ENCODE measurements around the gene TMEM222.

The TMEM222 gene

GRCh38 chr1:27364696-27365371, 42.9 kb downstream of the TMEM222 start:
- peaks cover 50 to 57% of the 10 kb centered on the region in 2 donors for H3K4me1 Mint-ChIP-seq
- DNase-seq: no peak
- H3K27me3 Mint-ChIP-seq: no peaks in the 10 kb centered on the region
- ATAC-seq (replicated peaks): no peak
- no peak overlapping the region for H3K27ac Mint-ChIP-seq
- no peaks in the 10 kb centered on the region for H3K36me3 Mint-ChIP-seq
- no peaks in the 10 kb centered on the region for H3K9me3 Mint-ChIP-seq
- peak overlapping the region; percentile 84 for H3K4me3 Mint-ChIP-seq

- Mint-ChIP-seq H3K27ac (peak overlapping the region; percentile 53), H3K36me3 (no peaks in the 10 kb centered on the region)
These were observed 43.6 kb downstream of the TMEM222 start for GRCh38 chr1:27365372-27366112.

GRCh38 chr1:27366113-27366410, 44.1 kb downstream of the TMEM222 start:
- H3K4me3 Mint-ChIP-seq: peak overlapping the region; percentile 84
- H3K4me1 Mint-ChIP-seq: peaks cover 43 to 59% of the 10 kb centered on the region in 2 donors
- DNase-seq: peak; percentile 74
- H3K36me3 Mint-ChIP-seq: no peaks in the 10 kb centered on the region
- ATAC-seq (replicated peaks): peak; percentile 70 to 71
- peak overlapping the region; percentile 53 for H3K27ac Mint-ChIP-seq
- H3K27me3 Mint-ChIP-seq: no peaks in the 10 kb centered on the region
- no peaks in the 10 kb centered on the region for H3K9me3 Mint-ChIP-seq

More at GRCh38 chr1:27365372-27366112, 43.6 kb downstream of the TMEM222 start:
- Mint-ChIP-seq H3K9me3 (no peaks in the 10 kb centered on the region), H3K4me1 (peaks cover 47 to 59% of the 10 kb centered on the region in 2 donors), H3K4me3 (peak overlapping the region; percentile 84), H3K27me3 (no peaks in the 10 kb centered on the region)
- DNase-seq (peak; percentile 63), ATAC-seq (replicated peaks) (peak; percentile 56 to 68)

GRCh38 chr1:27366411-27367159, 44.6 kb downstream of the TMEM222 start, which contains the start of gene MAP3K6:
Gene MAP3K6 (minus strand): TSS chr1:27366961. CDS start chr1:27366597, 364 bp downstream.
- no peaks in the 10 kb centered on the region for H3K9me3 Mint-ChIP-seq
- peak within 1 kb of the TSS; percentile 53 for H3K27ac Mint-ChIP-seq
- ATAC-seq (replicated peaks) (peak; percentile 22 to 32), DNase-seq (no peak)
- H3K27me3 Mint-ChIP-seq: no peaks in the 10 kb centered on the region
- H3K4me3 Mint-ChIP-seq: peak within 1 kb of the TSS; percentile 84
- peaks cover 42 to 62% of the 10 kb centered on the region in 2 donors for H3K4me1 Mint-ChIP-seq
- H3K36me3 Mint-ChIP-seq: no peaks in the 10 kb centered on the region

- peaks cover 45 to 68% of the 10 kb centered on the region in 2 donors for H3K4me1 Mint-ChIP-seq
- H3K9me3 Mint-ChIP-seq: no peaks in the 10 kb centered on the region
- no peaks in the 10 kb centered on the region for H3K36me3 Mint-ChIP-seq
- no peak overlapping the region for H3K27ac Mint-ChIP-seq
- no peak for ATAC-seq (replicated peaks)
- H3K27me3 Mint-ChIP-seq: no peaks in the 10 kb centered on the region
- DNase-seq: no peak
- peak overlapping the region; percentile 71 to 81 for H3K4me3 Mint-ChIP-seq
These were observed 45.2 kb downstream of the TMEM222 start for GRCh38 chr1:27367160-27367650.

- peak overlapping the region in 1 of 2 donors; percentile 17 for H3K4me3 Mint-ChIP-seq
These were observed 47.1 kb downstream of the TMEM222 start for GRCh38 chr1:27368869-27369582.

GRCh38 chr1:27372022-27372807, 50.3 kb downstream of the TMEM222 start:
- no peak for ATAC-seq (replicated peaks)
- Mint-ChIP-seq H3K27ac (no peak overlapping the region), H3K9me3 (no peaks in the 10 kb centered on the region), H3K36me3 (no peaks in the 10 kb centered on the region), H3K27me3 (no peaks in the 10 kb centered on the region), H3K4me1 (peaks cover 27 to 45% of the 10 kb centered on the region in 2 donors), H3K4me3 (no peak overlapping the region)
- DNase-seq: no peak

More at GRCh38 chr1:27368869-27369582, 47.1 kb downstream of the TMEM222 start:
- no peaks in the 10 kb centered on the region for H3K36me3 Mint-ChIP-seq
- ATAC-seq (replicated peaks) (peak; percentile 23 to 34), DNase-seq (no peak)
- H3K27ac Mint-ChIP-seq: peak overlapping the region; percentile 89
- peaks cover 45 to 70% of the 10 kb centered on the region in 2 donors for H3K4me1 Mint-ChIP-seq
- no peaks in the 10 kb centered on the region for H3K27me3 Mint-ChIP-seq
- no peaks in the 10 kb centered on the region for H3K9me3 Mint-ChIP-seq

GRCh38 chr1:27372808-27373690, 51.1 kb downstream of the TMEM222 start:
- Mint-ChIP-seq H3K4me3 (no peak overlapping the region), H3K4me1 (peaks cover 23 to 41% of the 10 kb centered on the region in 2 donors), H3K27ac (peak overlapping the region; percentile 72), H3K9me3 (no peaks in the 10 kb centered on the region), H3K27me3 (no peaks in the 10 kb centered on the region), H3K36me3 (no peaks in the 10 kb centered on the region)
- no peak for ATAC-seq (replicated peaks)
- no peak for DNase-seq

GRCh38 chr1:27374362-27375086, 52.6 kb downstream of the TMEM222 start, which contains the start of gene FCN3:
Gene FCN3 (minus strand): TSS chr1:27374824. CDS start chr1:27374818, 6 bp downstream.
- Mint-ChIP-seq H3K27me3 (no peaks in the 10 kb centered on the region), H3K27ac (peak within 1 kb of the TSS; percentile 72), H3K9me3 (no peaks in the 10 kb centered on the region), H3K36me3 (no peaks in the 10 kb centered on the region), H3K4me1 (peaks cover 15 to 32% of the 10 kb centered on the region in 2 donors), H3K4me3 (no peak within 1 kb of the TSS)
- ATAC-seq (replicated peaks) (no peak), DNase-seq (no peak)

GRCh38 chr1:27377760-27378495, 56.0 kb downstream of the TMEM222 start:
- ATAC-seq (replicated peaks) (no peak), DNase-seq (no peak)
- Mint-ChIP-seq H3K27me3 (no peaks in the 10 kb centered on the region), H3K27ac (no peak overlapping the region), H3K36me3 (no peaks in the 10 kb centered on the region), H3K9me3 (no peaks in the 10 kb centered on the region), H3K4me3 (no peak overlapping the region), H3K4me1 (peaks cover 12 to 16% of the 10 kb centered on the region in 2 donors)

GRCh38 chr1:27379564-27380122, 57.7 kb downstream of the TMEM222 start:
- peaks cover 14 to 18% of the 10 kb centered on the region in 2 donors for H3K4me1 Mint-ChIP-seq
- ATAC-seq (replicated peaks) (no peak), DNase-seq (no peak)
- H3K9me3 Mint-ChIP-seq: no peaks in the 10 kb centered on the region
- peaks cover 0 to 8% of the 10 kb centered on the region in 2 donors for H3K27me3 Mint-ChIP-seq
- no peak overlapping the region for H3K27ac Mint-ChIP-seq
- H3K36me3 Mint-ChIP-seq: no peaks in the 10 kb centered on the region
- H3K4me3 Mint-ChIP-seq: no peak overlapping the region

Data from stimulated activated naive B cell treated with anti-CD40 and anti-IgM and Interleukin-4, amounts not matched to agents 10 μg/mL and 1 μg/mL and 100 μg/mL, for 72 hours (primary cell).